GM19467 (cell line): ENCODE measurements around the gene ACOX1.

ENCODE experiments used
- ATAC-seq: cut with Tn5 transposase; IDR thresholded peaks from one replicate; pipeline ENCODE4 v1.9.1; 2021; ENCODE audit warnings: mild to moderate bottlenecking, moderate library complexity; ENCODE audit not compliant: unreplicated experiment

ACOX1 gene

DNA sequence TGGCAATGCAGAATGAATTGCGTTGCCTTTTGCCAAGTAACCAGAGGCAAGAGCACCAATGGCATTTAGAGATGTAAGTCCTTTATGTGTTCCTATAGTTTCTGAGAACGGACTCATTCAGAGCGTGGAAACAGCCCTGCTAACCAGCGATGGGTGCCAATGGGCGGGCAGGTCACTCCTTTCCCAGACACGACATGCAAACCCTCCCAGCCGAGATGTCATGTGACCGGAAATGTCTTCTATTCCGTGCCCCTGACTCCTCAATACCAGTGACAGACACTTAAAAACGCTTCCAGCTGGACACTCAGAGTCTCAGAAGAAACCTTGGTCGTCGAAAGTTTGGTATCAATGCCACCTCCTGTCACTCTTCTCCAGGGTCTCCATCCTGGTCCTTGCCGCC is 41.3 kb downstream of the ACOX1 start:
- ATAC-seq = no peak

DNA sequence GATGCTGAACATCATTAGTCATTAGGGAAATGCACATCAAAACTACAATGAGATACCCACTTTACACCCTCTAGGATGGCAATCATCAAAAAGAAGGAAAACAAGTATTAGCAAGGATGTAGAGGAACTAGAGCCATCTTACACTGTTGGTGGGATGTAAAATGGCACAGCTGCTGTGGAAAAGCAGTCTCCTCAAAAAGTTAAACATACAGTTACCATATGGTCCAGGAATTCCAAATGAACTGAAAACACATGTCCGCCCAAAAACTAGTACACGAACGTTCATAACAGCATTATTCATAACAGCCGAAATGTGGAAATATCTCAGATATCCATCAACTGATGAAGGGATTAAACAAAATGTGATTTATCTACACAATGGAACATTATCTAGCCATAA is 45.2 kb downstream of the ACOX1 start:
- ATAC-seq = no peak

DNA sequence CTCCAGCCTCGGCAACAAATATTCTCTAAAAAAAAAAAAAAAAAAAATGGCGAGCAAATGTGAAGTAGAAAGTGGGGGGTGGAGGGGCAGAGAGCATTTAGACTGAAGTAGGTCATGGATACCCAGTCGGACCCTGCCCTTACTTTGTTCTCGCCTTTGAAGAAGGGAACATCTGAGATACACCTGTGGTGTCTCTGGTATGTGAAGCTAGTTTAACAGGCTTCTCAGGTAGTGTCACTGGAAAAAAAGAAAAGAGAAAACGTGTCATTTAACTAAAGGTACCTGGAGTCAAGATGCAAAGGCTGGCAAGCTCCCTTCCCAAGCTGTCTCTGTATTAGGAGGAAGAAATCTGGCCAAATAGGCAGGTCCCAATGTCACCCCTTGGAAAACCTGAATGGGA is 46.1 kb downstream of the ACOX1 start:
- no peak for ATAC-seq

DNA sequence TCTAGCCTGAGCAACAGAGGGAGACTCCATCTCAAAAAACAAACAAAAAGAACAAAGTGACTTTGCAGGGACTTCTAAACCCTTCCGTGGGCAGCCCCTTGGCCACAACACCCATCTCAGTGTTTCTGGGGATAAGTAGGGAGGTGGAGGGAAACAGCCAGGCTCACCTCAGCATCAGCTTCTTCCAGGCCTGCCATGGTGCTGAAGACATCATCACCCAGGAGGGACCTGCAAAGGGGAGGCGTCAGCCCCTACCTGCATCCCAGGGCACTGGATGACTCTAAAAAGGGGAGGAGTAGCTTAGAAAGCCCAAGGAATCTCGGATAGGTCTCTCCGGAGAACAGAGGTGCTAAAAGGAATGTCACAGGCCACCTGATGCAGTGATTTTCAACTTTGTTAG is 47.9 kb downstream of the ACOX1 start:
- ATAC-seq = no peak

DNA sequence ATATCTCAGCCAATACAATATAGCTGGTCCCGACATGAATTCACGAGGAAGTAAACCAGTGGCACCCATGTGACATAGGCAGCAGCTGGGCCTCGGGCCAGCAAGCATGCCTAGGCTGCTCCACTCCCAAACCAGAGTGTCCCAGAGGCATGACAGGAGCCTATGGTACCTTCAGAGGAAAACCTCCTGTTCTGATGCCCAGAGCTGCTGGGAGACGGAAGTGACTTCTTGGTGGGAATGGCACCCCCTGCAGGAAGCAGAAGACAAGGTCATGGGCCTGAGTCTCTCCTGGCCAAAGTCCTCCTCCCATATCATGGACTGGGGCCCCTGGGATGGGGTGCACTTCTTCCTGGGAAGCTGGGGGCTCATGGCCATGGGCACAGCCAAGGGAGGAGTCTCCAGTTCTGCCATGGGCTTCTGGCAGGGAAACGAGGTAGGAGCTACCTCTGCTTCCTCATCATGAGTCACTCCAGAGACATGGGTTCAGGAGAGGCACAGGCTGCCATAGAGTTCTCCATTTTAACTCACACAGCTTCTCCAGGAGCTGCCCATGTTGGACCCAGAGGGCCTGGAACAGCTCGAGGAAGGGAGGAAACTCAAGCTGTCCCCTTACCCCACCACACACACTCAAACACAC is 51.6 kb downstream of the ACOX1 start:
- no peak for ATAC-seq

DNA sequence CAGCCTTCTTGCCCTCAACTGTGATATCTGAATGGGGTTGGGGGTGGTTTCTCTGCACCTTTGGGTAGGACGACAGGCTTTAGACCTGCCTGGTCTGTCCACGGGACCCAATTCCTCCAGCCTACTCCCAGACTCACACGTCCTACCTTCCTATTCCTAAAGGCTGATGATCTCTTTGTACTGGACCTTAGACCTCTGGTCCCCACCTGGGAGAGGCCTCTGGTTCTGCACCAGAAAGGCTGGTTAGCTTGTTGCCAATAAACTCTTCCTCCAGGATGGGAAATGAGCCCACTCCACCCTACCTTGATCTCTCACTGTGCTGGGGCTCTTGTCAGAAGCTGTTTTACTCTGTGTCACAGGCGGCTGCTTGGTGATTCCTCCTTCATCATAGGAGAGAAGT is 52.5 kb downstream of the ACOX1 start:
- ATAC-seq = no peak

DNA sequence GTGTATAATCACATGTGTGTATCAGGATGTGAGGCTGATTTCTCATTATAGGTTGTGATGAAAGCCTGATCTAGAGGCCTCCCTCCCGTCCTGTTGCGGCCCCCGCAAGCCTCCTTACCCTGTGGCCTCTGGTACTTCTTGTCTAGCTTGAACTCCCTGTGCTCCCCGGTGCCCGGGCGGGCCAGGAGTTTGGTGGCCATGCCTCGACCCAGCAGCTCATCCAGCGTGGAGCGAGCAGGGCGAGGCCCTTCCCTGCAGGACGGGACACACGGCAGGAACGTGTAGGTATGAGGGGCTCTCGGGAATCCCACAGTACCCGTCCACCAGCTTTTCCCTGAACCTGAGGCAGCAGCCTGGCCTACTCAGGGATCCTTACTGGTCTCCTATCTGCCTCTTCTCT is 53.1 kb downstream of the ACOX1 start:
- no peak for ATAC-seq

DNA sequence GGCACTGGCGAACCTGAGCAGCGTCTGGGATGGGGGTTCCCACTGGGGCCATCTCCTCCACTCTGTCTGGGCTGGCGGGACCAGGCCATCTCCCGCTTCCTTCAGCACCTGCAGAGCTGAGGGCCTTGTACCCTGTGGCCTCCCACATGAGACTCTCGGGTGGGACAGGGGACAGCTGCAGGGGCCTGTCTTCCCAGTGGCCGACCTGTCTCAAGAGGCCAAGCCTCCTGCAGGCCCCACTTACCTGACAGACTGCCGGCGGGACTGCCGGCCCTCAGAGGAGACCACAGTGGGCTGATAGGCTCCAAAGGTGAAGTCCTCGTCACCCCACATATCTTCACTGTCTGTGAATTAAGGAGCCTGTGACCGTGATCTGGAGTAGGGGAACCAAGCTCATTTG is 53.9 kb downstream of the ACOX1 start:
- ATAC-seq = no peak

DNA sequence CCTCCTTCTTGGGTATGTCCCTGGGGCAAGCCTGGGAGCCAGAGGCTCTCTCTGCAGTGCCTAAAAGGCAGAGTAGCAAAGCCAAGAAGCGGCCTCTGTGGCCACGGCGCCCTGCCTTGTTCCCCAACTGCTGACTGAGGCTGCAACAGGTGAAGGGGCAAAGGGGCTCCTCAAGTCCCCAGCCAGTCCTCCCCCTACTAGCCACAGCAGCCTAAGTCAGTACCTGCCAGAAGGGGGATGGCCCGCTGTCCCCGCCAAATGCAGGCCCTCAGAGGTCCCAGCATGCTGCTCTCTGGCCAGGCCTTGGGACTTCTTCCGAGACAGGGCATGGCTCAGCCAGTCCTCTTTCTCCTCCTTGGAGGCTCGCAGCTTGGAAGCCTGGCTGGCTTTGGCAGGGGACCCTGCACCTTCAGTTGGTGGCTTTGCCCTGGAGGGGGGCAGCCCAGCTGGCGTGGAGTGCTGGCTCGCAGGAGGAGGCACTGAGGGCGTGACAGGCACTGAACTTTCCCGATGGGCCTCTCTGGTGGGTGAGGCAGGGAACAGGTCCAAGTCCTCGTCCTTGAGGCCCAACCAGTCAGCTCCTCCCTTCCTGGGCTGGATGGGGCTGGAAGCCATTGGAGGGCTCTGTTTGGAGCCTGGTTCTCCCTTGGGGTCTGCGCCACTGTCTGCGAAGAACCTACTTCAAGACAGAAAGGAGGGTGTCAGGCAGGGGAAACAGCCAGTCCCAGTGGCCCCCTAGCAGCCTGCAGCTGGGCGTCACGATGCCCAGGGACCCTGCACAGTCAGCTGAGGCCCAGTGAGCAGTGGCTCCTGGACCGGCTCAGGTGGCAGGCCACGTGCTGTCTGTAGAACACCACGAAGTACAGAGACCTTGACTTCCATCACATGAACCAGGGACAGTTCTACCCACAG is 55.7 kb downstream of the ACOX1 start:
- ATAC-seq = no peak

DNA sequence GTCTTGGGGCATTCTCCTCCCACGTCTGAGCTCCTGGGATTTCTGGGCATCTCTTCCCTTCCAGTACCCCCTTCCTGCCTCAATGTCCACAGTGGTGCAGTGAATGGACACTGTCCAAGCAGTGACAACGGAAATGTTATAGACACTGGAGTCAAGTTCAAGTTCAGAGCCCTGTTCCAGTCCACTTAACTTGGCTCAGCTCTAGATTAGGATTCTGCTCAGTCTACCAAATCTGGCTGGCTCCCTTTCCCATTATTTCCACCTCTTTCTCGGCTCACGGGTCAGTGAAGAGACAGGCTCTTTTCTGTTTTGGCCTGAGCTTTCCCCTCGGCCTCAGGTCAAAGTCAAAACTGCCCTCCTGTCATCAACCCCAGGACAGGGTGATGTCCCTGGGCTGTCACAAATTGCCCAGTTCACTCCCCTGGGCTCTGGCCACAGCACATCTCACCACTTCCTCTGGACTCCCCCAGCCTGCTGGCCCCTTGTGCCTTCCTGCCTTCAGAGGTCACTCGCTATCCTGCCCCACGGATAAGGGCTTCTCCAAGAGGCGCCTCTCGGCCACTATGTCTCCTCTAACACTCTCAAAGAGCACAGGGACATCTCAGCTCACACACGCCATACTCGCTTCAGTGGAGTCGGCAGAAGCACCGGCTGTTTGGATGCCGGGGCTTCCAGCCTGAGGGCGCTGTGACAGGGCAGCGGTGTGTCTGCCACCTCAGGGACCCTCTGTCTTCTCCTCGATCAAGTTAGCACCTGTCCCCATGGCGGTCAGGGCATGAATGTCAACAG is 56.6 kb downstream of the ACOX1 start:
- no peak for ATAC-seq

DNA sequence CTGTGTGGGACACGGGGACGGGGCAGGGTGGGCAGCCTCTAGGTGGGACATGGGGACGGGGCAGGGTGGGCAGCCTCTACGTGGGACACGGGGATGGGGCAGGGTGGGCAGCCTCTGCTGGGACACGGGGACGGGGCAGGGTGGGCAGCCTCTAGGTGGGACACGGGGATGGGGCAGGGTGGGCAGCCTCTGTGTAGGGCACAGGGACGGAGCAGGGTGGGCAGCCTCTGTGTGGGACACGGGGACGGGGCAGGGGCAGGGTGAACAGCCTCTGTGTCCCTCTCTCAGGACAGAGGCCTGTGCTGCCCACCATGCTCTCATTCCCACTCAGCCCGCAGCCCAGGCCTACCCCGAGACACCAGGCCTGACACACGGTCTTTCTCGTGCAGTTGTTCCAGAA is 57.4 kb downstream of the ACOX1 start:
- ATAC-seq = no peak

DNA sequence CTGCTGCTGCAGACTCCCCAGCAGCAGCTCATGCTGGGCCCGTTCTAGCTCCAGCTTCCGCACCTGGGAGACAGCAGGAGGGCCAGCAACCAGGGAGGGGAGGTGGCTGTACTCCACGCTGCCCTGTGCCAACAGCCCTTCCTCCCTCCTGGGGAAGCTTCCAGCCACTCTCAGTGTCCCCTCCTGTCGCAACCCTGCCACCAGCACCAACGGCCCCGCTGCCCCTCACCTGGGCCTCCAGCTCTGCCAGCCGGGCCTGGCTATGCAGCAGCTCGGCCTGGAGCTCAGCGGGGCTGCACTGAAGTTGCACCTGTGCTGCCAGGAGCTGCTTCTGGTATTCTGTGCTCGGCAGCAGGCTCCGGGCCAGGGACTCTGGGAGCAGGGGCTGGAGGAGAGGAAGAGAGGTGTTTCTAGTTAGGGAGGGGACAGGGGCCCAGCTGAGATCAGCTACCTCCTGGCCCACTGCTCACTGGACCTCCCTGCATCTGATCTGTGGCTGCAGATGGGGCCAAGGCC is 58.9 kb downstream of the ACOX1 start:
- no peak for ATAC-seq

DNA sequence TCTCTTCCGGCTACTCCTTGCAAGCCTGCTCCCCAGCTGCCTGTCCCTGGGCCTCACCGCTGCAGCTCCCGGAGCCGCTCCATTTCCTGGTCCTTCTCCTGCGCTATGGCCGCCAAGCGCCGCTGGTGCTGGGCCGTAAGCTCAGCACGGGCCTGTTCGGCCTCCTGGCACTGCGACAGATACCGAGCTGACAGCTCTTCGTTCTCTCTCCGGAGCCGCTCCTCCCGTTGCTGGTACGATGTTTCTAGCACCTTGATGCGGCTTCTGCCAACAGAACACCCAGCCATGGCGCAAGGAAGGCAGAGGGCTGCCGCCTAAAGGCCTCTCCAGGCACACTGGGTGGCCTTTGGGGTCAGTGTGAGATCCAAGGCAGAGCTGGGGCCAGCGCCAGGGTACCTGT is 59.4 kb downstream of the ACOX1 start:
- no peak for ATAC-seq

DNA sequence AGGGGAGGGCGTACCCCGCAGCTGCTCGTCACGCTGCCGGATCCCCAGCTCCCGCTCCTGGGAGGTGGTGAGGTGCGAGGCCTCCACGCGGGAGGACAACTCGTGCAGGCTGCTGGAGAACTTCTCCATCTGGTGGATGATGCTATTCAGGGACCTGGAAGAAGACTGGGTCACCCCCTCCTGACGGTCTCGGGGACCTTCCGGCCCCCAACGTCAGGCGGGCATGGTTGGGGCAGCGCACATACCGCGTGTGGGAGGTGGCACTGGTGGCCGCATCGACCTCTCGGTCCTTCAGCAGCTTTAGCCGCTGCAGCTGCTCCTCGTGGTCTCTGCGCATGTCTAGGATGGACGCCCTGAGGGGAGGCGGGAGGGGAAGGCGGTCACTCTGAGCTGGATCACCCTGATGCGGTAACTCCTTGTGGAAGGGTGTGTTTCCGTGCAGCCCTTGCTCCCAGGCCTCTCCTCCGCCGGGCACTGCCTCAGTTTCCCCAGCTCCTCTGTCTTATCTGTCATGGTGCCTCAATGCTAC is 61.0 kb downstream of the ACOX1 start:
- ATAC-seq = no peak

DNA sequence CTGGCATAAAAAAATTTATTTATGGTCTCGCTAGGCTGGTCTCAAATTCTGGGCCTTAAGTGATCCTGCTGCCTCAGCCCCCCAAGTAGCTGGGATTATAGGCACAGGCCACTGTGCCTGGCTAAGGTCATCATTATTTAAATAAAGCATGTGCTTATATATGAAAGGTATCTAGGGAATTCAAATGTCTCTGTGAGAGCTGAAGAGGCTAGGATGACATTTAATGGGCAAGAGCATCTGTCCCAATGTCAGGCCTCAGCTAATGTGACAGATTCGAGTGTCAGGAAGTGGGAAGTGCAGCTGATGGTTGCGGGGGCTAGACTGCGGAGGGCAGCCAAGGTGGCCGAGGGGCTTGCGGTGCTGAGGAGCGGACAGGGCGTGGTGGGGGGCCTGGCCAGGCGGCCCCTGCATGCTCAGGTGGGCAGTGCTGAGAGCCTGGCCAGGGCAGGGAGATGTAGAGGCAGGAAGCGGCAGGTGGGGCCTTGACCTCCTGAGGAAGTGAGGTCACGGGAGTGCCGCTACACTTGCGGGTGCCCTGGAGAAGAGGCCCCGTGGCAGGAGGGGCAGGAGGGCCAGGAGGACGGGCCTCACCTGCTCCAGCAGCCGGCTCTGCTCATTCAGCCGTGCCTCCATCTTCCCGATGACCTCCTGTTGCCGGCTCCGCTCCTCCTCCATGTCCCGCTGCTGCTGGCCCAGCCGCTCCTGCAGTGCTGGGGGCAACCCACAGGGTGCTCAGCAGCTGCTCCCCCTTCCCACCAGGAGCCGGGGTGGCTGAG is 61.6 kb downstream of the ACOX1 start:
- ATAC-seq = no peak

DNA sequence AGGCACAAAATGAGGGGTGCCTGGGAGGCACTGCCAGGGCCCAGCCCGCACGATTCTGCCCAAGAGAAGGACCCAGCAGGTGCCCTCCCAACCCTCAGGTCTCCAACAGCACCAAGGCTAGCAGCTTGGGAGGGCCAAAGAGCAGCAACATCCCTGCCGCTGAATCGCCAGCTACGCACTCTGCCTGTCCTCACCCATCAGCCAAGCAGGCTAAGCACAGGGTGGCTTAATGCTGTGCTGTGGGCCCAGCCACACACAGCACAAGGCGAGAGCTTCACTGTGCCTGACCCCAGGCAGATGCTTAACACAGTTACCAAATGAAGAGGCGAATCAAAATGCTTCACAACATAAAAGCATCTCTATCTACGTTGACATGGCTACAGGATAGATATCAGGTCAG is 63.7 kb downstream of the ACOX1 start:
- ATAC-seq = no peak

DNA sequence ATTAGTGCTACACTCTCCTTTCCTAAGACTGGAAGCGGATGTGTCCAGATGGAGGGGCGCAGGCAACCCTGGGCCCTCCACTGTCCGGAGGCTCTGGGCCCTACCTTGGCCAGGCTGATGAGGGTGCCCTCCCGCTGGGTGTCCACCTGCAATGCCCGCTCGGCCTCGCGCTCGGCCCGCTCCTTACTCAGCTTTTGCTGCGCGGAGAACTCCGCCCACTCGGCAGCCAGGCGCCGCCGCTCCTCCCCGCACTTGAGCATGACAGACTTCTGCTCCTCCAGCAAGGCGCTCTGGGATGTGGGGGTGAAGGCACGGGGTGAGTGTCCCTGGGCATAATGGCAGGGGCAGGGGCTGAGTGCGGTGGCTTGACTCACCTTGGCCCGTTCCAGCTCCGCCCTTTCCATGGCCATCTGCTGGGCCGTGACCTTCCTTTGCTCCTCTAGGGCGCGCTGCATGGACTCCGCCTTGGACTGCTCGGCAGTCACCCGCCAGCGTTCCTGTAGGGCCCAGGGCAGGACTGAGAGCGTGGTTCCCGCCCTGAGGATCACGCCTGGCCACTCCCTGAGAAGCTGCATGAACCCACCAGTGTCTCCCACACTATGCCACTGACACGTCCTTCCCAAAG is 64.2 kb downstream of the ACOX1 start:
- no peak for ATAC-seq

DNA sequence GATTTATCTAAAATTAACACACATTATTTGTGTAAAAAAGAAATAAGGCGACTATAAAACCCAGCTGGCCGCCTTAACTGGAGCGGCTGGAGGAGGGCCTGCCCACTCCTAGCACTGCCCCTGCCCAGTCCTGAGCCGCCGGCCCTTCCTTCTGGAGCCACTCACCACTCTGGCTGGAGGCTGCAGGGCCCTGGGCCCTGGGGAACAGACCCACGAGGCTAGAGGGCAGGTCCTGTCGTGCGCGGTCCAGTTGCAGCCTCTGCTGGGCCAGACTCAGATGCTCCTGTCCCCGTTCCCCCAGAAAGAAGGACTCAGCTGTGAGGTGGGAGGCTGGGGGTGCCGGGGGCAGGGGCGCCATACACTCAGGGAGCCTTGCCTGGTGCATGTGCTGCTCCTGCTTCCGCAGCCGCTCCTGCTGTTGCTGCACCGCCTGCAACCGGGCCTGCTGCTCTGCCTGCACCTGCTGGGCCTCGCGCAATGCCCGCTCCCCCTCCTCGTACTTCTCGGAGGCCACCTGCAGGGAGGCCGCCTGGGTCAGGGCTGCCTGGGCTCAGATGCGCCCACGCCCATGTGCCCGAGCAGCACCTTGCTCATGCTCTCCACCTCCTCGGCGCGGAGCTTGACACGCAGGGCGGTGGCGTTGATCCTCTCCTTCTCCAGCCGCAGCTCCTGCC is 65.3 kb downstream of the ACOX1 start:
- ATAC-seq = no peak

DNA sequence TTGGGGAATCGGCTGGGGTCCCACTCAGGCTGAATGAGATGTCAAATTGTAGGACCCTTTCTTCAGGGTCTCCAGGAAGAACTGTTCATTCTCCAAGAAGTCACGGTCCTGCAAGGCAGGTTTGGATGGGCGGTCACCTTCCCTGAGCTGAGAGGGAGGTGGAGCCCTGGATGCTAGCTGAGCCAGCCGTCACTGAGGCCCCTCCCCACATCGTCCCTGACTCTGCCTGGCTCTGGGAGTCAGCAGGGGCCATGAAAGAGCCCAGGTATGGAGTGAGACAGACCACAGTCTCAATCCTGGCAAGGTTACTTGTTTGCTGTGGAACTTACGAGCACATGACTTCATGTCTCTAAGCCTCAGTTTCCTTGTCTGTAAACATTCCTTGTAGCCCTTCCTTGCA is 68.3 kb downstream of the ACOX1 start:
- ATAC-seq = no peak
